HG02885 (cell line): ENCODE measurements around the gene PHF1.
"Not testable (repeated sequence)": the region's sequence is repeated elsewhere in the genome, so short reads cannot be mapped to it uniquely, and the experiment has no call there.

Experiments used
- ATAC-seq: cut with Tn5 transposase; IDR thresholded peaks from one replicate; pipeline ENCODE4 v1.9.1; 2021; ENCODE audit warnings: mild to moderate bottlenecking; ENCODE audit not compliant: unreplicated experiment, poor library complexity

The PHF1 gene

GRCh38 chr6:33410711-33411631 lies at the start of gene PHF1:
PHF1 (plus strand) TSS chr6:33411014; CDS start chr6:33412264, 1,250 bp downstream.
- ATAC-seq = peak; percentile 31

GRCh38 chr6:33363486-33363885 lies 47.3 kb upstream of the PHF1 start:
- ATAC-seq = not testable (repeated sequence)

- not testable (repeated sequence) for ATAC-seq
Measured at GRCh38 chr6:33364475-33365205, 46.2 kb upstream of the PHF1 start.

- ATAC-seq = not testable (repeated sequence)
Measured at GRCh38 chr6:33365206-33365971, 45.4 kb upstream of the PHF1 start.

GRCh38 chr6:33367009-33367714 lies 43.7 kb upstream of the PHF1 start:
- no peak for ATAC-seq

- not testable (repeated sequence) for ATAC-seq
Measured at GRCh38 chr6:33367715-33368025, 43.1 kb upstream of the PHF1 start.

GRCh38 chr6:33371901-33372300 lies 38.9 kb upstream of the PHF1 start:
- not testable (repeated sequence) for ATAC-seq

GRCh38 chr6:33372526-33373123 lies 38.2 kb upstream of the PHF1 start:
- ATAC-seq = no peak

GRCh38 chr6:33373960-33374910 lies 36.6 kb upstream of the PHF1 start:
- ATAC-seq = no peak

- no peak for ATAC-seq
Measured at GRCh38 chr6:33375143-33375671, 35.6 kb upstream of the PHF1 start.

- ATAC-seq = no peak
Measured at GRCh38 chr6:33377171-33377570, 33.6 kb upstream of the PHF1 start.

- not testable (repeated sequence) for ATAC-seq
Measured at GRCh38 chr6:33379184-33379583, 31.6 kb upstream of the PHF1 start.

GRCh38 chr6:33380272-33380981 lies 30.4 kb upstream of the PHF1 start:
- ATAC-seq = no peak

GRCh38 chr6:33383427-33384185 lies 27.2 kb upstream of the PHF1 start:
- no peak for ATAC-seq

GRCh38 chr6:33384581-33385020 lies 26.2 kb upstream of the PHF1 start:
- ATAC-seq = no peak

GRCh38 chr6:33390173-33390572 lies 20.6 kb upstream of the PHF1 start:
- ATAC-seq = no peak

GRCh38 chr6:33390767-33391277 lies 20.0 kb upstream of the PHF1 start:
- no peak for ATAC-seq
